Measurements from ENCODE around the gene CALCB. TPM values are rescaled to one million over a fixed set of nuclear protein-coding genes. Genes with fewer than 3 reads are reported as not detected.

CALCB gene
- total RNA-seq, 1 donor from 2014 or later, result not detected

DNA sequence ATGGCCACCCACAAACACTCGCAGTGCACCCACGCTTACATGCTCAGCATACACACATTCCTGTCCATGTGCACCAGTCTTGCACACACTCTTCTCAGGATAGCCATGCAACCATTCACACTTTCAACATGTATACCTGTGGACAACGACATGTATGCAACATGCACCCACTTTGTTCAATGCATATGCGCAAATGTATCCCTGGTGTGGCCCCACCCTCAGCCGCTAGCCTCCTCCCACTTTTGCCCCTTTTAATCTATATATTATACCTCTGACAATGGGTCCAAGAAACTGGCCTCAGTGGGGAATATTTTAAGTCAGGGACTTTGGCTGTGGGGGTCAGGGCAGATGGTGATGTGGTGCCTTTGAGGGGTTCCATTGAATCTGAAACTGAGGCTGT lies 42.3 kb downstream of the CALCB start:
- H3K9me3 Mint-ChIP-seq, result no peaks in the 10 kb centered on the region
- no peak for DNase-seq (ENCODE audit: low spot score in 2 of 2, unreplicated experiment in 2 of 2)
- no peak overlapping the region for H3K27ac Mint-ChIP-seq
- TF ChIP-seq, protein P1, sequence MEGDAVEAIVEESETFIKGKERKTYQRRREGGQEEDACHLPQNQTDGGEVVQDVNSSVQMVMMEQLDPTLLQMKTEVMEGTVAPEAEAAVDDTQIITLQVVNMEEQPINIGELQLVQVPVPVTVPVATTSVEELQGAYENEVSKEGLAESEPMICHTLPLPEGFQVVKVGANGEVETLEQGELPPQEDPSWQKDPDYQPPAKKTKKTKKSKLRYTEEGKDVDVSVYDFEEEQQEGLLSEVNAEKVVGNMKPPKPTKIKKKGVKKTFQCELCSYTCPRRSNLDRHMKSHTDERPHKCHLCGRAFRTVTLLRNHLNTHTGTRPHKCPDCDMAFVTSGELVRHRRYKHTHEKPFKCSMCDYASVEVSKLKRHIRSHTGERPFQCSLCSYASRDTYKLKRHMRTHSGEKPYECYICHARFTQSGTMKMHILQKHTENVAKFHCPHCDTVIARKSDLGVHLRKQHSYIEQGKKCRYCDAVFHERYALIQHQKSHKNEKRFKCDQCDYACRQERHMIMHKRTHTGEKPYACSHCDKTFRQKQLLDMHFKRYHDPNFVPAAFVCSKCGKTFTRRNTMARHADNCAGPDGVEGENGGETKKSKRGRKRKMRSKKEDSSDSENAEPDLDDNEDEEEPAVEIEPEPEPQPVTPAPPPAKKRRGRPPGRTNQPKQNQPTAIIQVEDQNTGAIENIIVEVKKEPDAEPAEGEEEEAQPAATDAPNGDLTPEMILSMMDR (IDR thresholded peaks at IDR 0.05; ENCODE audit: unreplicated experiment), result no peak
- peaks cover 3% of the 10 kb centered on the region for H3K4me1 Mint-ChIP-seq
- H3K4me3 Mint-ChIP-seq, result no peak overlapping the region
- no peaks in the 10 kb centered on the region for H3K36me3 Mint-ChIP-seq
- H3K27me3 Mint-ChIP-seq (ENCODE audit: low read depth), result peaks cover 80% of the 10 kb centered on the region

GRCh38 chr11:15117751-15118150 lies 44.4 kb downstream of the CALCB start:
- peaks cover 85% of the 10 kb centered on the region for H3K27me3 Mint-ChIP-seq (ENCODE audit: low read depth)
- H3K4me1 Mint-ChIP-seq, result peaks cover 3% of the 10 kb centered on the region
- no peaks in the 10 kb centered on the region for H3K36me3 Mint-ChIP-seq
- TF ChIP-seq, protein P1 (IDR thresholded peaks at IDR 0.05; ENCODE audit: unreplicated experiment), result no peak
- H3K4me3 Mint-ChIP-seq, result no peak overlapping the region
- H3K9me3 Mint-ChIP-seq, result no peaks in the 10 kb centered on the region
- no peak overlapping the region for H3K27ac Mint-ChIP-seq
- DNase-seq (ENCODE audit: low spot score in 2 of 2, unreplicated experiment in 2 of 2), result no peak

- Mint-ChIP-seq H3K9me3 (no peaks in the 10 kb centered on the region), H3K27me3 (ENCODE audit: low read depth) (peaks cover 84% of the 10 kb centered on the region), H3K36me3 (no peaks in the 10 kb centered on the region), H3K4me1 (peaks cover 3% of the 10 kb centered on the region), H3K4me3 (no peak overlapping the region), H3K27ac (no peak overlapping the region)
- TF ChIP-seq, protein P1 (IDR thresholded peaks at IDR 0.05; ENCODE audit: unreplicated experiment), result no peak
- no peak for DNase-seq (ENCODE audit: low spot score in 2 of 2, unreplicated experiment in 2 of 2)
Observed at GRCh38 chr11:15118431-15118830, 45.0 kb downstream of the CALCB start.

DNA sequence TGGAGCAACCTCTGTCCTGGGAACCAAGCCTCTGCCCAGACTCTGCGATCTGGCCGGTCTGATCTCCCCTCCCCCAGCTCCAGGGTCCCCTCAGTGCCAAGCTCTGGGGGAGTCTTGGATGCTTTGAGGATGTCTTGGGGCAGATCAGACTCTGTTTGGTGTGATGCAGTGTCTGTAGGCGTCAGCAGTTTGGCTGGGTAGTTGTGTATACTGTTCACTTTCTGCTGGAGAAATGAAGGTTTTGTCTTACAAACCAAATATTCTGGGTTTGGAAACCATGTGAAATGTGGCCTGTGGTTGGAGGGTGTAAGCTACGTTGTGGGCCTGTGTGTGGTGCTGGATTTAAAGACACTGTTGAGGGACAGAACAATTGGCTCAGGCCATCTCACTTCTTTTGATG lies 46.0 kb downstream of the CALCB start:
- no peaks in the 10 kb centered on the region for H3K36me3 Mint-ChIP-seq
- H3K27ac Mint-ChIP-seq, result no peak overlapping the region
- no peak for DNase-seq (ENCODE audit: low spot score in 2 of 2, unreplicated experiment in 2 of 2)
- no peak overlapping the region for H3K4me3 Mint-ChIP-seq
- peaks cover 84% of the 10 kb centered on the region for H3K27me3 Mint-ChIP-seq (ENCODE audit: low read depth)
- H3K4me1 Mint-ChIP-seq, result no peaks in the 10 kb centered on the region
- TF ChIP-seq, protein P1 (IDR thresholded peaks at IDR 0.05; ENCODE audit: unreplicated experiment), result no peak
- no peaks in the 10 kb centered on the region for H3K9me3 Mint-ChIP-seq

GRCh38 chr11:15119826-15120225 lies 46.4 kb downstream of the CALCB start:
- TF ChIP-seq, protein P1 (IDR thresholded peaks at IDR 0.05; ENCODE audit: unreplicated experiment), result no peak
- Mint-ChIP-seq H3K9me3 (no peaks in the 10 kb centered on the region), H3K36me3 (no peaks in the 10 kb centered on the region), H3K27ac (no peak overlapping the region), H3K27me3 (ENCODE audit: low read depth) (peaks cover 85% of the 10 kb centered on the region), H3K4me1 (no peaks in the 10 kb centered on the region), H3K4me3 (no peak overlapping the region)
- no peak for DNase-seq (ENCODE audit: low spot score in 2 of 2, unreplicated experiment in 2 of 2)

- H3K27ac Mint-ChIP-seq, result no peak overlapping the region
- DNase-seq (ENCODE audit: low spot score in 2 of 2, unreplicated experiment in 2 of 2), result no peak
- no peaks in the 10 kb centered on the region for H3K9me3 Mint-ChIP-seq
- TF ChIP-seq, protein P1 (IDR thresholded peaks at IDR 0.05; ENCODE audit: unreplicated experiment), result no peak
- H3K27me3 Mint-ChIP-seq (ENCODE audit: low read depth), result peaks cover 80% of the 10 kb centered on the region
- no peak overlapping the region for H3K4me3 Mint-ChIP-seq
- H3K4me1 Mint-ChIP-seq, result no peaks in the 10 kb centered on the region
- H3K36me3 Mint-ChIP-seq, result no peaks in the 10 kb centered on the region
Observed at GRCh38 chr11:15123849-15124248, 50.5 kb downstream of the CALCB start.

Measured in mesothelial cell of epicardium (in vitro differentiated cells).